Measurements from ENCODE around the gene PRTFDC1. TPM values are rescaled to one million over a fixed set of nuclear protein-coding genes. Genes with fewer than 3 reads are reported as not detected.
A peak's percentile ranks its signal among the peaks of the same experiment; 100 is the strongest.

The PRTFDC1 gene
- total RNA-seq, 2 experiments from 2014 or later: 0.27 to 0.46 TPM

GRCh38 chr10:24902400-24902728 is 50.0 kb downstream of the PRTFDC1 start:
- ChIA-PET CTCF (no interaction called here), POLR2A (no interaction called here)
- Mint-ChIP-seq H3K9me3 (peaks cover 2% of the 10 kb centered on the region), H3K27me3 (no peaks in the 10 kb centered on the region), H3K4me1 (peaks cover 20% of the 10 kb centered on the region), H3K4me3 (no peak overlapping the region), H3K27ac (no peak overlapping the region), H3K36me3 (ENCODE audit: low read depth) (no peaks in the 10 kb centered on the region)
- no peak for DNase-seq

GRCh38 chr10:24901686-24902399 is 50.6 kb downstream of the PRTFDC1 start:
- ChIA-PET CTCF (interaction anchor here (0.6 to 1.0 kb wide), 4 partner anchors 12 to 502 kb away, joined by 3 to 5 read pairs (median 4); no protein-coding TSS in a partner anchor), POLR2A (no interaction called here)
- Mint-ChIP-seq H3K36me3 (ENCODE audit: low read depth) (no peaks in the 10 kb centered on the region), H3K4me3 (no peak overlapping the region), H3K27me3 (no peaks in the 10 kb centered on the region), H3K27ac (no peak overlapping the region), H3K4me1 (peaks cover 25% of the 10 kb centered on the region), H3K9me3 (peaks cover 2% of the 10 kb centered on the region)
- no peak for DNase-seq

- ChIA-PET POLR2A (no interaction called here), CTCF (interaction anchor here (0.6 to 2.3 kb wide), 9 partner anchors 8 to 502 kb away, joined by 3 to 5 read pairs (median 3); no protein-coding TSS in a partner anchor)
- Mint-ChIP-seq H3K36me3 (ENCODE audit: low read depth) (no peaks in the 10 kb centered on the region), H3K9me3 (peaks cover 2% of the 10 kb centered on the region), H3K4me1 (peaks cover 29% of the 10 kb centered on the region), H3K27ac (peak overlapping the region; percentile 20), H3K27me3 (no peaks in the 10 kb centered on the region), H3K4me3 (no peak overlapping the region)
- no peak for DNase-seq
Measured at GRCh38 chr10:24900888-24901685, 51.3 kb downstream of the PRTFDC1 start.

- ChIA-PET CTCF (interaction anchor here (0.7 to 2.3 kb wide), 3 partner anchors 10 to 46 kb away, joined by 3 to 5 read pairs (median 4); no protein-coding TSS in a partner anchor), POLR2A (no interaction called here)
- no peak overlapping the region for H3K27ac Mint-ChIP-seq
- H3K36me3 Mint-ChIP-seq (ENCODE audit: low read depth): no peaks in the 10 kb centered on the region
- DNase-seq: no peak
- no peaks in the 10 kb centered on the region for H3K27me3 Mint-ChIP-seq
- H3K4me1 Mint-ChIP-seq: peaks cover 36% of the 10 kb centered on the region
- H3K9me3 Mint-ChIP-seq: peaks cover 2% of the 10 kb centered on the region
- no peak overlapping the region for H3K4me3 Mint-ChIP-seq
Measured at GRCh38 chr10:24899571-24899970, 52.8 kb downstream of the PRTFDC1 start.

- H3K36me3 Mint-ChIP-seq (ENCODE audit: low read depth): no peaks in the 10 kb centered on the region
- H3K4me1 Mint-ChIP-seq: peaks cover 44% of the 10 kb centered on the region
- POLR2A ChIA-PET: interaction anchor here (0.7 kb wide), 1 partner anchor 281 kb away, joined by 11 read pairs; no protein-coding TSS in a partner anchor
- no peak overlapping the region for H3K27ac Mint-ChIP-seq
- DNase-seq: no peak
- H3K4me3 Mint-ChIP-seq: no peak overlapping the region
- H3K27me3 Mint-ChIP-seq: no peaks in the 10 kb centered on the region
- peaks cover 2% of the 10 kb centered on the region for H3K9me3 Mint-ChIP-seq
- CTCF ChIA-PET: interaction anchor here (0.6 to 2.3 kb wide), 3 partner anchors 11 to 610 kb away, joined by 3 to 5 read pairs (median 3); no protein-coding TSS in a partner anchor
Measured at GRCh38 chr10:24898501-24898900, 53.9 kb downstream of the PRTFDC1 start.

- Mint-ChIP-seq H3K9me3 (peaks cover 2% of the 10 kb centered on the region), H3K36me3 (ENCODE audit: low read depth) (no peaks in the 10 kb centered on the region), H3K27ac (no peak overlapping the region), H3K4me3 (no peak overlapping the region), H3K4me1 (peaks cover 46% of the 10 kb centered on the region), H3K27me3 (no peaks in the 10 kb centered on the region)
- no peak for DNase-seq
- ChIA-PET CTCF (interaction anchor here (0.7 kb wide), 1 partner anchor 68 kb away, joined by 3 read pairs; no protein-coding TSS in a partner anchor), POLR2A (interaction anchor here (0.7 kb wide), 1 partner anchor 280 kb away, joined by 11 read pairs; no protein-coding TSS in a partner anchor)
Measured at GRCh38 chr10:24897326-24897926, 55.0 kb downstream of the PRTFDC1 start.

- ChIA-PET POLR2A (interaction anchor here (0.6 to 0.7 kb wide), 2 partner anchors 26 to 27 kb away, joined by 5 read pairs; no protein-coding TSS in a partner anchor), CTCF (interaction anchor here (0.9 kb wide), 1 partner anchor 9 kb away, joined by 3 read pairs; no protein-coding TSS in a partner anchor)
- Mint-ChIP-seq H3K27ac (peak overlapping the region; percentile 81), H3K4me1 (peaks cover 33% of the 10 kb centered on the region), H3K9me3 (peaks cover 2% of the 10 kb centered on the region), H3K27me3 (no peaks in the 10 kb centered on the region), H3K36me3 (ENCODE audit: low read depth) (no peaks in the 10 kb centered on the region), H3K4me3 (no peak overlapping the region)
- DNase-seq: no peak
Measured at GRCh38 chr10:24894728-24895127, 57.7 kb downstream of the PRTFDC1 start.

GRCh38 chr10:24894309-24894708 is 58.1 kb downstream of the PRTFDC1 start:
- H3K27ac Mint-ChIP-seq: peak overlapping the region; percentile 81
- no peak overlapping the region for H3K4me3 Mint-ChIP-seq
- H3K36me3 Mint-ChIP-seq (ENCODE audit: low read depth): no peaks in the 10 kb centered on the region
- H3K4me1 Mint-ChIP-seq: peaks cover 34% of the 10 kb centered on the region
- no peaks in the 10 kb centered on the region for H3K27me3 Mint-ChIP-seq
- POLR2A ChIA-PET: interaction anchor here (0.6 to 0.7 kb wide), 3 partner anchors 27 to 143 kb away, joined by 3 to 5 read pairs (median 5); no protein-coding TSS in a partner anchor
- H3K9me3 Mint-ChIP-seq: peaks cover 2% of the 10 kb centered on the region
- no peak for DNase-seq
- CTCF ChIA-PET: interaction anchor here (0.9 kb wide), 1 partner anchor 9 kb away, joined by 3 read pairs; no protein-coding TSS in a partner anchor

- CTCF ChIA-PET: interaction anchor here (0.9 to 1.0 kb wide), 3 partner anchors 10 to 140 kb away, joined by 3 read pairs; no protein-coding TSS in a partner anchor
- DNase-seq: no peak
- Mint-ChIP-seq H3K27me3 (no peaks in the 10 kb centered on the region), H3K27ac (no peak overlapping the region), H3K4me1 (peaks cover 41% of the 10 kb centered on the region), H3K36me3 (ENCODE audit: low read depth) (peaks cover 4% of the 10 kb centered on the region), H3K9me3 (peaks cover 5% of the 10 kb centered on the region), H3K4me3 (no peak overlapping the region)
- POLR2A ChIA-PET: no interaction called here
Measured at GRCh38 chr10:24893127-24893526, 59.3 kb downstream of the PRTFDC1 start.

- Mint-ChIP-seq H3K9me3 (peaks cover 9% of the 10 kb centered on the region), H3K4me3 (no peak overlapping the region), H3K27me3 (no peaks in the 10 kb centered on the region), H3K36me3 (ENCODE audit: low read depth) (peaks cover 10% of the 10 kb centered on the region), H3K4me1 (peaks cover 39% of the 10 kb centered on the region), H3K27ac (no peak overlapping the region)
- no peak for DNase-seq
- ChIA-PET CTCF (interaction anchor here (0.8 kb wide), 1 partner anchor 30 kb away, joined by 3 read pairs; no protein-coding TSS in a partner anchor), POLR2A (no interaction called here)
Measured at GRCh38 chr10:24891823-24892222, 60.6 kb downstream of the PRTFDC1 start.

GRCh38 chr10:24889639-24890038 is 62.8 kb downstream of the PRTFDC1 start:
- CTCF ChIA-PET: interaction anchor here (1.0 kb wide), 1 partner anchor 16 kb away, joined by 3 read pairs; no protein-coding TSS in a partner anchor

GRCh38 chr10:24887855-24888231 is 64.6 kb downstream of the PRTFDC1 start:
- DNase-seq: no peak
- Mint-ChIP-seq H3K4me3 (no peak overlapping the region), H3K36me3 (ENCODE audit: low read depth) (peaks cover 21% of the 10 kb centered on the region), H3K4me1 (peaks cover 40% of the 10 kb centered on the region), H3K27ac (peak overlapping the region; percentile 85), H3K9me3 (peaks cover 16% of the 10 kb centered on the region), H3K27me3 (no peaks in the 10 kb centered on the region)
- CTCF ChIA-PET: interaction anchor here (1.1 to 1.3 kb wide), 2 partner anchors 10 to 39 kb away, joined by 4 read pairs; no protein-coding TSS in a partner anchor
- POLR2A ChIA-PET: no interaction called here

More at GRCh38 chr10:24889639-24890038, 62.8 kb downstream of the PRTFDC1 start:
- DNase-seq: no peak
- Mint-ChIP-seq H3K27ac (no peak overlapping the region), H3K27me3 (no peaks in the 10 kb centered on the region), H3K36me3 (ENCODE audit: low read depth) (peaks cover 12% of the 10 kb centered on the region), H3K4me1 (peaks cover 40% of the 10 kb centered on the region), H3K4me3 (no peak overlapping the region), H3K9me3 (peaks cover 16% of the 10 kb centered on the region)
- POLR2A ChIA-PET: no interaction called here

Measured in activated CD4-positive, alpha-beta T cell treated with anti-CD3 and anti-CD28 coated beads, Interleukin-2, amount 10 ng/mL, durations not matched to agents 7 days and 5 days (primary cell).